NCI-H2196 (cell line): ENCODE data around the gene INPP5A.

Experiments used
- DNase-seq: peaks from one replicate; lab custom pipeline; 2025; ENCODE audit not compliant: unreplicated experiment; lab: John Stamatoyannopoulos, UW

Gene INPP5A

GRCh38 chr10:132712291-132712690 lies 174.7 kb downstream of the INPP5A start:
- DNase-seq: no peak

GRCh38 chr10:132712743-132713142 lies 175.2 kb downstream of the INPP5A start:
- DNase-seq: no peak

GRCh38 chr10:132713421-132714095 lies 176.0 kb downstream of the INPP5A start:
- DNase-seq: no peak

GRCh38 chr10:132714096-132714985 lies 176.8 kb downstream of the INPP5A start:
- DNase-seq: no peak

GRCh38 chr10:132714986-132715775 lies 177.6 kb downstream of the INPP5A start:
- DNase-seq: no peak

- no peak for DNase-seq
These were observed 178.4 kb downstream of the INPP5A start for GRCh38 chr10:132715776-132716680.

GRCh38 chr10:132716691-132717490 lies 179.3 kb downstream of the INPP5A start:
- no peak for DNase-seq

GRCh38 chr10:132721725-132722124 lies 184.1 kb downstream of the INPP5A start:
- no peak for DNase-seq

- DNase-seq: no peak
These were observed 185.1 kb downstream of the INPP5A start for GRCh38 chr10:132722394-132723329.

- no peak for DNase-seq
These were observed 185.9 kb downstream of the INPP5A start for GRCh38 chr10:132723330-132723970.

- DNase-seq: no peak
These were observed 186.9 kb downstream of the INPP5A start for GRCh38 chr10:132724446-132724845.

- no peak for DNase-seq
These were observed 187.6 kb downstream of the INPP5A start for GRCh38 chr10:132725202-132725601.

- no peak for DNase-seq
These were observed 188.6 kb downstream of the INPP5A start for GRCh38 chr10:132726194-132726593.

GRCh38 chr10:132726951-132727350 lies 189.4 kb downstream of the INPP5A start:
- DNase-seq: no peak

- no peak for DNase-seq
These were observed 189.8 kb downstream of the INPP5A start for GRCh38 chr10:132727411-132727810.

GRCh38 chr10:132728321-132728720 lies 190.7 kb downstream of the INPP5A start:
- DNase-seq: no peak

- no peak for DNase-seq
These were observed 191.2 kb downstream of the INPP5A start for GRCh38 chr10:132728741-132729140.
